ENCODE measurements around the gene GNAT1.
A peak's percentile ranks its signal among the peaks of the same experiment; 100 is the strongest.

Gene GNAT1

DNA sequence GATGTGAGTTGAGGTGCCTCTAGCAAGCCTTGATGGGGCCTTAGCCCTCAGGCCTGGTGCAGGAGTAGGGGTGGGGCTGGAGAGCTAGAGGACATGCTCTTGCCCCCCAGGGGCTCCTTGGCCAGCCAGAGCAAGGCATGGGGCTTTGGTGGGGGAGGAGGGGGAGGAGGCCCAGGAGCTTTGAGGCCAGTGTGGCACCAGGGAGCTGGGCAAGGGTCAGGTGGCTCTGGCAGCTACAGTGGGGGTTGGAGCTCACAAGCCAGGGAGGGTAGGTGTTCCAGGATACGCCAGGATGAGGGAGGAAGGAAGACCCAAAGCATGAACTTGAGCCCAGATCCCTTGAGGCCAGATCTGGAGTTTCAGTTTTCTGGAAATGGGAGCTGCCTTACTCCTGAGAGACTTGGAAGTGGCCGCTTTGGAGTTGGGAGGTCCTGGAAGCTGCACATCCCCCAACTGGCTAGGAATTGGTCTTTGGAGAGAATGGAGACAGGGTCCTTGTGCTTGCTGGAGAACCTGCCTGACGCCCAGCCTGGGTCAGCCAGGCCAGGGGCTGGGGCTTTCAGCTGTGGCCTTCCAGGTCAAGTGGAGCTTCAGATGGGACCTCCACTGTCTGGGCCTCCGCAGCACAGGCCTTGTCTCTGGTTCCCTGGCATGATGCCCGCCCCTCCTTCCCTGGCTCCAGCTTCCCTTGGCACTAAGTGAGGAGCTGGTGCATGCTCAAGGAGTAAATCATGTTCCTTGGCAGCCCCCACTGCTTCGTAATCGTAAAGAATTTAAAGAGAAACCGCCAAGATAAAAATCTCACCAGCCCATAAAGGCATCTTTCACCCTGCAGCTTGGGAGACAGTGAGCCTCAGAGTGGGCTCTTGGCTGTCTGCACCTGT is 27.6 kb upstream of the GNAT1 start:
- FAIRE-seq: no peak

DNA sequence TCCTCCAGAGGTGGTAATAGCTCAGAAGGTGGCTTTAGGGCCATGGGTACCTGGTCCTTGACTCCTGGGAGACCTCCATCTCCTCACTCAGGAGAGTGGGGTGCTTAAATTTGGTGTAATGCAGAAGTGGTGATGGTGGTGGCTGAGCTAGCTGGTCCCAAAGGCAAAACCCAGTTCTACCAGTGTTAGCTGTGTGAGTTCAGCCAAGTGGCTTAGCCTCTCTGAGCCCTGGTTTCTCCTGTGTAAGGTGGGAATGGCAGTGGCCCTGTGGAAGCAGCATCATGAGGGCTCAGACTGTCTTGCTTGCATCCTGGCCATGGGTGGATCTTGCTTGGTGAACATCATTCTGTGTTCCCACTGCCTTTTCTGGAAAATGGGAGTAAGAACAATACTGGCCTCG is 26.9 kb upstream of the GNAT1 start:
- no peak for FAIRE-seq

DNA sequence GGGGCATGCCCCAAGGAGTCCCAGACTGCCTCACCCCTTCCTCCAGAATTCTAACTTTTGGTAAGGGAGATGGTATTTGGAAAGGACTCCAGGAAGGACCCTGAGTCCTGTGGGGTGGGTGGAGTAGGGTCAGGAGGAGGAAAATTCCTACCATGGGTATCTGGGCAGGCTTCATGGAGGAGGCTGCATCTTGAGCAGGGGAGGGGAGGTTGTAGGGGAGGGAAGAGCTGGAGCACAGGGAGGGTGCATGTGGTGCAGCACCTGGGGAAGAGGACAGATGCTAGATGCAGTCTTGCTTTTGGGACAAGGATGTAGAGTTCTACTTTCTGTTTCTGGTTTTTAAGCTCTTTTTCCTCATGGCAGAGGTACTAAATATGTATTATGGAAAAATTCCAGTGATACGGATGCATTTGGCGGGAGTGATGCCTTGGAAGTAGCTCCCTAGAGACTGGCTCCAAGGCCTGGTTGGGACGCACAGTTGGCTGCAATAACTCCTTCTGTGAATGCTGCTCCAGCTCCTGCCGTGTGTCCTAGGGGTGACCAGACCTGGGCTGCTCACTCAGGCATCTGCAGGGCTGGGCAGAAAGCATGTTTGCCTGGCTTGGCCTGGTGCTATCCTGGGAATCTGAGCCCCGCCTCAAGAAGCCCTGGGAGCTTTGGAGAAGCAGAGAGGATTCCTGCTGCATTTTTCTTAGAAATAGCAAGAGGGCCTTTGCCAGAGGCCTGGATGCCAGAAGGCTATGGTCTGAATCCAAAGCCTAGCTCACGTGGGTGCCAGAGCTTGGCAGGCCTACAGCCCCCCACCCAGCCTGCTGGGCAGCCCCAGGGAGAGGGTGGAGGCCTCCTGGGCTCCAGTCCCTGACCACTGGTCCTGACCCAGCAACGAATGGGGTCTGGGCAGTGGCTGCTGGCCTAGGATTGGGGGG is 26.2 kb upstream of the GNAT1 start:
- peak; percentile 85 for FAIRE-seq

DNA sequence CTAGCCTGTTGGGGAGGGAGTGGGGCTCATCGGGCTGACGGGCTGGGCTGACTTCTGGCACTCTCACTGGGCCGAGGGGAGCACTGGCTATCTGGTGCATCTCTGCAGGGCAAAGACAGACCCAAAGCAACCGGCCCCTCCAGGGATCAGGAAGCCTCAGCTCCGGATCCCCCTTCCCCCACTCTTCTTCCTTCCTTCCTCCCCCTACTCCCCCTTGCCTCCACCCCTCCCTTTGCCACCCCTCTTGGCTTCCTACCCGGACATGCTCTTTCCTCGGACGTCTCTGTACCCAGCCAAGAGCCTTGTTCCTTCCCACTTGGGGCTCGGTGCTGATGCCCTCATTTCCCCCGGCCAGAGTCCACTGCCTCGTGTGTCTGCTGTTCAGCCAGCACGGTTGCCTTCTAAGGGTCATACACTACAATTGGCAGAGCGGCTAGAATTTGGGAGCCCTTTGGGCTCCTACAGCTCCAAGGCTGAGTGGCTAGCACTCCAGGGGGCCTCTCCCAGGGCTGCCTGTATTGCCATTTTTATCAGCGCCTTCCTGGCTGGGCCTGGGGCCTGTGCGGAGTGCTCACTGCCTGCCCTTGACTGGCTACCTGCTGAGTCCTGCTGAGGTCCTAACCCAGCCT is 25.4 kb upstream of the GNAT1 start:
- no peak for FAIRE-seq

DNA sequence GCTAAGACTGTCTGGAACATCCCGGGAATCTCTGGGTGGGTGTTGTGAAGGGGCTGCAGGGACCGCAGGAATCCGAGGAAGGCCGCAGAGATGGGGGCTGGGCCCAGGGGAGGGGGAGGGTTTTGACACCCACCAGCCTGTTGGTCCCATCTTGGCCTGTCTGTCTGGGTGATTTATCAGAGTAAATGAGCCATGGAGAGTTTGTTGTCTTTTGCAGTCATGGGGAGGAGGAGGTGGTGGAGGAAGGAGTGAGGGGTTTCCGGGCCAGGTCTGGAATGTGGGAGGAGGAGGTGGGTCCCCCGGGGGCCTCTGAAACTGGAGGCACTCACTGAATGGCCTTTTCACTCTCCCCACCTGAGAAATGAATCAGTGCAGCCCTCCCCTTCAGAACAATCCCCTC is 24.8 kb upstream of the GNAT1 start:
- no peak for FAIRE-seq

DNA sequence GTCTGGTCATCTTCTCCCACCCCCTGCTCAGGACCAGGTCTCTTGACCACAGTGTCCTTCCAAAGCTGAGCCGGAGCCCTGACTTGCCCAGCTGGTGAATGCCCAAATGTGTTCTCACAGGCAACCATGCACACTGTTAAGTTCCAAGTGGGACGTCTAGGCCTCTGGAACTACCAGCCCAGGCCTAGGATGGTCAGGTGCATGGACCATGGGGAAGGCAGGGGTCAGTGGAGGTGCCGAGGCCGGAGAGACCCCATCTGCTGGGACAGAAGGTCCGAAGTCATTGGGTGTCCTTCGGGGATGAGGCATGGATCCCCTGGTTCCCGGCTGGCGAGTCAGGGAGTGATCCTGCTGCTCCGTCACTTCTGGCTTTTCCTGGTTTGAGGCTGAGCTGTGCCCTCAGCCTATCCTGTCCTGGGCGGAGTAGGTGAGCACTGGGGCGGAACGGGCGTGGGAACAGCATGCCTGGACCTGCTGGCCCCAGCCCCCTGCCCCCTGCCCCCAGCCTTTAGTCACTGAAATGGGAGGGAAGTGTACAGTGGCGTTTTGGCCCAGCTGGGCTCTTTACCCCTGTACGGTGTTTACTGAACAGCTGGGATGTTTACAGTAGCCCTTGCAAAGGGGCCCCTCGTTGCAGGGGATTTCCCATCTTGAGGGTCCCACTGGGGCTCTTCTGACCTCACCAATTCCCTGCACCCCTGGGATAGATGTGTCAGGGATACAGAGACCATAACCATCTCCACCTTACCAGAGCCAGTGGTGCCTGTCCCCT is 24.2 kb upstream of the GNAT1 start:
- no peak for FAIRE-seq

DNA sequence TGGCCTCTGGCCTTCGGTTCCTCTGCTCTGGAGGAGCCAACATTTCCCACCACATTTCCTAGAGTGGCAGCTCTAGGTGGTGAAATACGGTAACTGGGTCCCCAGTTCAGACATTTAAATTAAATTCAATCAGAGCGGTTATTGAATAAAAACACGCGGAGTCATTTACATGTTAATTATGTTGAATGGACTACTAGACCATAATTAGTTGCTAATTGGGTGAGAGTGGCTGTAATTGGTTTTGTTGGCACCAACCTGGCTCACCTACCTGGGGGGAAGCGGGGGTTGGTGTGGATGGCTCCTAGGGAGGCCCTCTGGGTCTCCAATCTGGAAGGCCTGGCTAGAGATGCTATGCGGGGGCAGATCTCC is 23.6 kb upstream of the GNAT1 start:
- FAIRE-seq: peak; percentile 33

DNA sequence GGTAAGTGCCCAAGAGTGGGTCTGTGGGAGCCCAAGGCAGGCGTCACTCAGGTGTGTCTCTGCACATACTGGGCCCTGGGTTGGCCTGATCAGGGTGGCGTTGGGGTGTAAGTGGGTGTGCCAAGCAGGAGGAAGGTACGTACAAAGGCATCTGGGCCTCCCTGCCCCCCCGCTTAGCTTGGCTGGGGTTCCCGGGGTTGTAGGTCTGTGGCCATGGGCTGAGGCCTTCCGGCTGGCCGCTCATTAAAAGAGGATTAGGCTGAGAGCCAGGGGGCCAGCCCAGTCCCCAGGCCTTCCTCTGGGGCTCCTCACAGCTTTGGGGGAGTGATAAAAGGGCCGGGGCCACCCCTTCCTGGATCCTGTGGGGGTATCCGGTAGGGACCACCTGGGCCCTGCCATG is 23.0 kb upstream of the GNAT1 start:
- no peak for FAIRE-seq

DNA sequence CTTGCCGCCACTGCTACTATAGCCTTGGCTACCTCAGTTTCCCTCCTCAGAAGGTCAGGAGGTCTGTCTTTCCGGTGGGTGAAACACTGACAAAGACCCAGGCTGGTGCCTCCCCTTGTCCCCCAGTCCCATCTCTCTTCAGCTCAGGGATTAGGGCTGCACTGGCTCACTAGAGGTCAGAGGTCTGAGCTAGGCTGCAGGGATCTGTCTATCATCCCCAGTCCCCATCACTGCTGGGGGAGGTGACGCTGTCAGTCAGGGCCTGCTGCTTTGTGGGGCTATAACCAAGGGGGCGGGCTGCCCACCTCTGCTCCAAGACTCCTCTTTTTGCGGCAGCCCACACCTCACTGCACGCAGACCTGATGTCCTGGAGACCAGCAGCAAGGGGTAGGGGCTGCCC is 22.6 kb upstream of the GNAT1 start:
- FAIRE-seq: no peak

DNA sequence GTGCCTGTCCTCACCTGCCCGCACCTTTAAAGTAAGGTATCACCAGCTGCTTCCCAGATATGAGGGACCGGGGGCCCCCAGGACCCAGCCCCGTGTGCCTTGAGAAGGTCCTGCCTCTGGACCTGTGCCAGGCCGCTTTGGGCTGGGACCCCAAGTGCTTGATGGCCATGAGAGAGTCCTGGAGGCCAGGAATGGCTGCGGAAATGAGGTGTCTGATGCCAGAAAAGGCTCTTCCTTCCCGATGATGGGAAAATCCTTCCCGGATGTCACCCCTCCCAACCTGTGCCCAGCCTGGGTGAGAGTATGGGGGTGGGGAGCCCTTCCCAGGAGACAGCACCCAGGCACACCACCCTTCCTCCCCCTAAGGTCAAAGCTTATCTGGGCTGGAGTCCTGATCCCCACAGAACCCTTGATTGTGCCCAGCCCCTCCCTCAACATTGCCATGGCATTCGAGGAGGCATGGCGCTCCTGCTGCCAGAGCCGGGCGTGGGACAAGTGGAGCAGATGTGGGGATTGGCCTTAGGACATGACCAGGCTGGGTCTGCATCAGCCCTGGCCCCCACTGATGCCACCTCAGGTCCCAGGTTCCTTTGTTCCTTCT is 22.1 kb upstream of the GNAT1 start:
- no peak for FAIRE-seq

DNA sequence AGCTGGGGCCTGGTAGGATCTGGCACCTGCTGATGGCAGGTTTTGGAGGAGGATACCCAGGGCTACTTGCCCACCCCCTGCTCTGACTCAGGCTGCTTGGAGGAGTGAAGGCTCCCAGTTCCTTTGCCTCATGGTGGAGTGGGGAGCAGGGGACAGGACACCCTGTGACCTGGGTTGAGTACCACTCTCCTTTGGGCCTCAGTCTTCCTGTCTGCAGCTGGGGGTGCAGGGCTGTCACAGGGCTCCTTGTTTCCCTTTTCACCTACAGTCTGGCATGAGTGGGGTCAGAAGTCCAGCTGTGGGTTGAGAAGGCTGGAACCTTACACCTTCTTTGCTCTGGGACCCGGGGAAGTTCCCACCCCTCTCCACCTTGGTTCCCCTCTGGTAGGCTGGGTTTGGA is 21.6 kb upstream of the GNAT1 start:
- no peak for FAIRE-seq

DNA sequence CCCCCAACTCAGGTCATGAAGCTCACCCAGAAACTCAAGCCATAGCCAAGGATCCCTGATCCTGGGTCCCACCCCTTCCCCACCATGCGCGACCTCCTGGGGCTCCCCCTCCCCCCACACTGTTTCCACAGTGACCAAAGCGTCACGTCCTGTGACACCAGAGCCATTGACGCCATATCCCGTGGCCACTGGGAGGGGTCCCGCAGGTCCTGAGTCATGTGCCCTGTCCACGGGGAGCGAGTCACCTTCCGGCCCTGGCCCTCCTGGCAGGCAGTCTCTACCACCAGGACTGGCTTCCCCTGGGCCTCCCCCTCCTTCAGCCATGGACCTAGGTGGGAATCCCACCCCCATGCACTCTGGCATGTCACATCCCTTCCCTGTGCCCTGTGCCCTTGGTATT is 20.7 kb upstream of the GNAT1 start:
- FAIRE-seq: no peak

DNA sequence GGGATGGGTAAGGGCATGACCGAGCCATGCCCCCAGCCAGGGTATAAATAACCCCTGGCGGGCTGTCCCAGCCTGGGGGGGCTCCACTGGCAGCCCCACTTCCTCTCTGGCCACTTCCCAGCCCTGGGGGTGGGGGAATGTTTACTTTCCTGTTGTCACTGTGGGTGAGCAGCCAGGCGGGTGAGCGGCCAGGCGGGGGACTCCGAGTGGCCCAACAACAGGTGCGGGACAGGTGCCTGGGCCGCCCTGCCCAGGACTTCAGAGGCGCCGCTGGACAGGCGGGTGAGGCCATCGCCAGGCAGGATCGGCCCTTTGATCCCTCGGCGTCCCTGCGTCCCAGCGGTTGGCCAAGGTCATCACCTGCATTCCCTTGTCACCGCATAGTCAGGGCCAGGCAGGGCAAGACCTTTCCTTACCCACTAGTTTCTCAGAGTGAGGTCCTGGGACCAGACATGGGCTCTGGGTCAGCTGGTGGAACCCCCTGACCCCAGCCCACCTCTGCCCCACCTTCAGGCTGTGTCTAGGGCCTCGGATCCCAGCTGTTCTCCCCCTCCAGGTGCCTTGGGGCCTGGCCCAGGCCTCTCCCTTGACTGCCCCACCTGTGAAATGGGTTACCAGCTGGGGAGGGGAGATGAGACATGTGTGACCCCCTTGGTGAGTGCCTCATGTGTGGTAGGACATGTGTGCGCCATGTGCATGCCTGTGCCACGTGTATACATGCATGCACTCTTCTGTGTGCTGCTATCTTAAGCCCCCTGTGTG is 19.7 kb upstream of the GNAT1 start:
- no peak for FAIRE-seq

DNA sequence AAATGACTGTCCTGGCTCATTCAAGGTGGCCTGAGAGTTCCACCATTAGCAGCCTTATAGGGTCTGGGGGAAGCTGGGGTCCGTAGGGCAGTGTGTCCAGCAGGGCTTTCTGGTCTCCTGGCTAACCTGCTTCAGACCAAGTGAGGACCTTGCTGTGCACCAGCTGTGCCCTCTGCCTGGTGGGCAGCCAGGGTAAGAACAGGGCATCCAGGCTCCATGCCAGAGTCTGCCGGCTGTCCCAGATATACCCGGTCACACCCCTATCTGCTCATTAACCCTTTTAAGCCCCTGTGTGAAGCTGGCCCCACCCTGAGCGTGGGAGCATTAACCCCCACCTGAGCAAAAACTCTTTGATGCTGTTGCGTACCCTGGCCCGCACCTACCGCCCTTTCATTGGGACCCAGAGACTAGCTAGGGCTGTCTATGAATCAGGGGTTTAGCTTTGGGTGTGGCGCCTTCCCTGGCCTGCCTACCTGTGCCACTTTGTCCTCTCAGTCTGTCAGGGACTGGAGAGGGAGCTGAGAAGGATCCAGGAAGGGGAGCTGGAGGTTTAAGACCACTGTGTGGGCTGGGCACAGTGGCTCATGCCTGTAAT is 18.7 kb upstream of the GNAT1 start:
- FAIRE-seq: no peak

DNA sequence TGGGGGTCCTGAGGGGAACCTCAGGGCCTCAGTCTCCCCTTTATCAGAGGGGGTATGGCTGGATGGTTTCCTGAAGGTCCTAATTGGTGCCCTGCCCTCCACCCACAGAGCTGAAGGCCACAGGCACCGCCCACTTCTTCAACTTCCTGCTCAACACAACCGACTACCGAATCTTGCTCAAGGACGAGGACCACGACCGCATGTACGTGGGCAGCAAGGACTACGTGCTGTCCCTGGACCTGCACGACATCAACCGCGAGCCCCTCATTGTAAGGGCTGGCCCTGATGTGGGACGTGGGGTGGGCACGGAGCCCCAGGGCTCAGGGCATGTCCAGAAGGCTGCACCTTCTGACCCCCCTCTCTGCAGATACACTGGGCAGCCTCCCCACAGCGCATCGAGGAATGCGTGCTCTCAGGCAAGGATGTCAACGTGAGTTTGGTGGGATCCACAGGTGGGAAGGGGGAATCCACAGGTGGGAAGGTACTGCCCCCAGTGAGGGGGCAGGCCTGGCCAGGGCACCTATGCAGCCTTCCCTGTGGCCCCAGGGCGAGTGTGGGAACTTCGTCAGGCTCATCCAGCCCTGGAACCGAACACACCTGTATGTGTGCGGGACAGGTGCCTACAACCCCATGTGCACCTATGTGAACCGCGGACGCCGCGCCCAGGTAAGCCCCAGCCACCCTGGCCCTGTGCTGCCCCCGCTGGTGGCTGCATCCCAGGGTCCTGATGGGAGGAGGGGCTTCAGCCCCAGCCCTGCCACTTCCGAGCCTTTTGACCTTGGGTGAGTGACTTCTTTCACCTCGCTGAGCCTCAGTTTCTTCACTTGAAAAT is 17.5 kb upstream of the GNAT1 start:
- FAIRE-seq: no peak

DNA sequence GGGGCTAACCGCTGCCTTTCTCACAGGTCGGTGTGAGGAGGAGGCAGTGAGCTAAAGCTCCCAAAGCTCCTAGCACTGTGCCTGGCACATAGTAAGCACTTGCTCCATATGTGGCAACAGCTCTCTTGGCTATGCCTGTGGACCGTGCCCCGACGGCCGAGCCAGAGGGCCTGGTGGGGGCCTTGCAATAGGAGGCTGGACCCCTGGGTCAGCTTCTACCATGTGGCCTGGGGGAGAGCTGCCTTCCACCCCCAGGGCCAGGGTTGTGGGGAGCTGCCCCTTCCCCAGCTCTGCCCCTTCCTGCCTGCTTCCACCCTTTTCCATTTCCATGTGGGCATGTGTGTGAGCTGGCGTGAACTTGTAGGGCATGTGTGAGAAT is 16.9 kb upstream of the GNAT1 start:
- FAIRE-seq: no peak

DNA sequence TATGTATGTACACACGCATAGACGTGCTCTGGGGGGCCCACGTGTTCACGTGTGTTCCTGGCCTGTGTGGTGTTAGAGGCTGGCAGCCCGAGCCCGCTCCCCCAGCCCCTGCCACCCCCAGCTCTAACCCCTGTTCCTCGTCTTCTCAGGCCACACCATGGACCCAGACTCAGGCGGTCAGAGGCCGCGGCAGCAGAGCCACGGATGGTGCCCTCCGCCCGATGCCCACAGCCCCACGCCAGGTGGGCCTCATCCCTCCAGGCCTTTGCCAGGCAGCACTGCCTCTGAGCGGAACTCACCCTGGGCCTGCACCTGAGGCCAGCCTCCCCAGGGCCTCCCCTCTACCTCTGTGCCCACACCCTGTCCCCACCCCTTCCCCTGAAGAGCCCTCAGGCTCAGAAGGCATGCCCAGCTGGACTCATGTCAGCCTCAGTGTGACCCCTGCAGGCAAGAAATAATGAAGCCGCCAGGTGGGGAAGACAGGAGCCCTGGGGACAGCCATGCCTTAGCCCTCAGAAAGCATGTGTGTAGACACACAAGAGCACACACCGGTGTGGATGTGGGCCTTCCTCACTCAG is 16.4 kb upstream of the GNAT1 start:
- no peak for FAIRE-seq

DNA sequence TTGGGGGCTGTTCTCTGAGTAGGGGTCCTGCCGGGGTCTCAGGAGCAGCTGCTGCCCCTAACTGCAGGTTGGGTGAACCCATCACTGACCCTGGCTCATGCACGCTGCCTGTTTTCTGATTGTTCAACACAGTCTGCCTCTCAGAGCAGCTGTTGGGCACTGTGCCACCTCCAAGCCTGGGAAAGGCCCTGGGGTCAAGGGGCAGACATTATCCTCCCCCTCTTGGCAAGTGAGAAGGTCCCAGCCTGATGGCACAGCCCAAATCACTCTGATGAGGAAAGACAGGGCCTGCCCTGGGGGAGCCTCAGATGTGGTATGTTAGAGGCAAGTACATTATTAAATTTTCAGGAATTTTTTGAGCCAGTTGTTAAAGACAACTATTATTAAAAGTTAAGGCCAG is 14.1 kb upstream of the GNAT1 start:
- no peak for FAIRE-seq

DNA sequence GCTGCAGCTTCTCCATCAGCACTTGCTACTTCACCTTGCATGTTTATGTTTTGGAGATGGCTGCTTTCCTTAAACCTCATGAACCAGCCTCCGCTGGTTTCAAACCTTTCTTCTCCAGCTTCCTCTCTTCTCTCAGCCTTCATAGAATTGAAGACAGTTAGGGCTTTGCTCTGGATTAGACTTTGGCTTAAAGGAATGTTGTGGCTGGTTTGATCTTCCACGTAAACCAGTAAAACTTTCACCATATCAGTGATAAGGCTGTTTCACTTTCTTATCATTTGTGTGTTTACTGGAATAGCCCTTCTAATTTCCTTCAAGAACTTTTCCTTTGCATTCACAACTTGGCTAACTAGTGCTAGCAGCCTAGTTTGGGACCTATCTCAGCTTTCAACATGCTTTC is 11.7 kb upstream of the GNAT1 start:
- peak; percentile 55 for FAIRE-seq

DNA sequence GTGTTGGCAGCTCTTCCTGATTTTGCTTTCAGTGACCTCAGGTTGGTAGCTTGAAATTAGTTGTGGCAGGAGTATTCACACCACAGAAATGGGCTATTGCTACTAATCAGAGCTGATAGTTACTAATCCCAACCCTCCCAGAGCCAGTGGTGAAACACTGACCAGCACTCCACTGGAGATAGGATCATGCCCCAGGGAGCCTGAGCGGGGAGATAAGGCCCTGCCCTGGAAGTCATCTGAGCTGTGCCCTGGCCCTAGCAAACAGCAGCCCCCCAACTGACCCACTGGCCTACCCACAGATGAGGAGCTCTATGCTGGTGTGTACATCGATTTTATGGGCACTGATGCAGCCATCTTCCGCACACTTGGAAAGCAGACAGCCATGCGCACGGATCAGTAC is 9.4 kb upstream of the GNAT1 start:
- no peak for FAIRE-seq

Data from G401.6 (cell line).